Measurements from ENCODE around the gene AIG1. TPM values are rescaled to one million over a fixed set of nuclear protein-coding genes. Genes with fewer than 3 reads are reported as not detected.

The AIG1 gene
- total and polyA plus RNA-seq, 2 experiments from 2014 or later: 92.8 to 102 TPM

DNA sequence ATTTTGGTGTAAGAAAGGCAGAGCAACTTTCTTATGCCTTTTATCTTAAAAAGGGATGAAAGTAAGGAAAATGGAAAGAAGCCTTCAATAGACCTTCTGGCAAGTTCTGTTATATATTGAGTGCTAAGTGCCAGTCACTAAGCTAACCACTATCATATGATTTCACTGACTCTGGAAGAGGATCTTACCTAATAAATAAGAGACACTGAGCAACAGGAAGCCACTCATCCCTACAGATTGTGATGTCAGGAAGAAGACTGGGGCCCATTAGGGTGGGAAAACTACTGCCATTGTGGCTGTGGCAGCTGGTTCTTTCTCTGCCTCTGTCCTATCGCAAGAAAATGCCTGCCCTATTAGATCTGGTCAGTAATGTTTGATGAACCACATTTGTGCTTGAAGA is 89.6 kb downstream of the AIG1 start:
- no peak for DNase-seq (ENCODE audit: low spot score)
- no peak overlapping the region for H3K27ac ChIP-seq
- TF ChIP-seq EZH2phosphoT487 (IDR thresholded peaks at IDR 0.05; ENCODE audit: low read depth, severe bottlenecking, unreplicated experiment) (no peak), EZH2 (IDR thresholded peaks at IDR 0.05; ENCODE audit: borderline replicate concordance) (no peak)
- TF ChIP-seq, protein P1, sequence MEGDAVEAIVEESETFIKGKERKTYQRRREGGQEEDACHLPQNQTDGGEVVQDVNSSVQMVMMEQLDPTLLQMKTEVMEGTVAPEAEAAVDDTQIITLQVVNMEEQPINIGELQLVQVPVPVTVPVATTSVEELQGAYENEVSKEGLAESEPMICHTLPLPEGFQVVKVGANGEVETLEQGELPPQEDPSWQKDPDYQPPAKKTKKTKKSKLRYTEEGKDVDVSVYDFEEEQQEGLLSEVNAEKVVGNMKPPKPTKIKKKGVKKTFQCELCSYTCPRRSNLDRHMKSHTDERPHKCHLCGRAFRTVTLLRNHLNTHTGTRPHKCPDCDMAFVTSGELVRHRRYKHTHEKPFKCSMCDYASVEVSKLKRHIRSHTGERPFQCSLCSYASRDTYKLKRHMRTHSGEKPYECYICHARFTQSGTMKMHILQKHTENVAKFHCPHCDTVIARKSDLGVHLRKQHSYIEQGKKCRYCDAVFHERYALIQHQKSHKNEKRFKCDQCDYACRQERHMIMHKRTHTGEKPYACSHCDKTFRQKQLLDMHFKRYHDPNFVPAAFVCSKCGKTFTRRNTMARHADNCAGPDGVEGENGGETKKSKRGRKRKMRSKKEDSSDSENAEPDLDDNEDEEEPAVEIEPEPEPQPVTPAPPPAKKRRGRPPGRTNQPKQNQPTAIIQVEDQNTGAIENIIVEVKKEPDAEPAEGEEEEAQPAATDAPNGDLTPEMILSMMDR (IDR thresholded peaks at IDR 0.05; ENCODE audit: poor library complexity): no peak
- H3K9me3 ChIP-seq (ENCODE audit: low read depth): no peaks in the 10 kb centered on the region
- no peaks in the 10 kb centered on the region for H3K36me3 ChIP-seq (replicated peaks; ENCODE audit: insufficient read depth, low read depth)
- 87% methylated on average over 1 of the region's 1 CpG for WGBS (ENCODE audit: low lambda C conversion rate, missing lambda C conversion rate)
- no peaks in the 10 kb centered on the region for H3K27me3 ChIP-seq
- no peaks in the 10 kb centered on the region for H3K4me1 ChIP-seq (ENCODE audit: insufficient read depth)
- H3K9me2 ChIP-seq (replicated peaks; ENCODE audit: insufficient read depth): no peaks in the 10 kb centered on the region
- no peak overlapping the region for H3K4me3 ChIP-seq
- H3K79me2 ChIP-seq: no peaks in the 10 kb centered on the region
- no peak overlapping the region for H3K4me2 ChIP-seq
- no peak overlapping the region for H2AFZ ChIP-seq
- H4K20me1 ChIP-seq (ENCODE audit: insufficient read depth, poor library complexity, severe bottlenecking): no peaks in the 10 kb centered on the region

DNA sequence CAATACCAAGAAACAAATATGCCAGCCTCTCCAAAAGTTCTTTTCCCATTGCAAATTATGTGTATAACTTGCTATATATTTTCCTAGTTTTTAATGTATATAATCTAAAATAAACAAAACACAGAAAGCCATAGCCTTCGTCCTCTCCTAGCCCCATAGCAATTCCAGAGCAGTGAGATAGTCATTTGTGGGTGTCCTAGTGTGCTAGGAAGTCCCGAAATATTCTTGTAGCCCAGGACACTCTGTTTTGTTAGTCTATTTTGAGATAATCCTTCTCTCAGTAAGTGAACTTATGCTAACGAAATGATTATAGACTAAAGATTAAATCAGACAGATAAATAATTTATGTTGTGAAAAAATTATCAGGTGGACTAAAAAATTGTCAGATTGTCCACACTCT is 90.7 kb downstream of the AIG1 start:
- 87% methylated on average over 3 of the region's 3 CpGs for WGBS (ENCODE audit: low lambda C conversion rate, missing lambda C conversion rate)
- Histone ChIP-seq H3K36me3 (replicated peaks; ENCODE audit: insufficient read depth, low read depth) (no peaks in the 10 kb centered on the region), H4K20me1 (ENCODE audit: insufficient read depth, poor library complexity, severe bottlenecking) (no peaks in the 10 kb centered on the region), H3K27ac (no peak overlapping the region), H3K27me3 (no peaks in the 10 kb centered on the region), H3K9me2 (replicated peaks; ENCODE audit: insufficient read depth) (no peaks in the 10 kb centered on the region), H3K4me2 (no peak overlapping the region), H3K79me2 (no peaks in the 10 kb centered on the region), H3K4me1 (ENCODE audit: insufficient read depth) (no peaks in the 10 kb centered on the region), H3K4me3 (no peak overlapping the region), H3K9me3 (ENCODE audit: low read depth) (no peaks in the 10 kb centered on the region), H2AFZ (no peak overlapping the region)
- no peak for TF ChIP-seq EZH2 (IDR thresholded peaks at IDR 0.05; ENCODE audit: borderline replicate concordance)
- TF ChIP-seq, protein P1 (IDR thresholded peaks at IDR 0.05; ENCODE audit: poor library complexity): no peak
- TF ChIP-seq EZH2phosphoT487 (IDR thresholded peaks at IDR 0.05; ENCODE audit: low read depth, severe bottlenecking, unreplicated experiment): no peak
- DNase-seq (ENCODE audit: low spot score): no peak

DNA sequence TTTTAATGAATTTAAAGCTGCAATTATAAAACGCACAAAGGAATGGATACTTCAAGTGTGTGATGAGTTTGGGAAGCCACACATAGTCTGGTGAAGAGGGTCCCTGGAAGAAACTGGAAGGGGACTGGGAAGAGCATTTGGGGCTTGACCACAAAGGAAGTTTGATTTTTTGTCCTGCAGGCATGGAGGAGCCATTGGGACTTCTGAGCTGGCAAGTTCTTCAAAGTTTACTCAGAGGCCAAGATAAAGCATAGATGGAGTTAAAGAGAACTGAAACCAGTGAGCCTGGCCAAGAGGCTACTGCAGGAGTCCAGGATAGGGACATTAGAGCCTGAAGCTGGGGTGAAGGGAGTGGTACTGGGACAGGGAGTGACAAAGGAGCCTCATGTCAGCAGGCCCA is 95.0 kb downstream of the AIG1 start:
- H3K4me3 ChIP-seq: no peak overlapping the region
- WGBS (ENCODE audit: low lambda C conversion rate, missing lambda C conversion rate): 100% methylated on average over 1 of the region's 1 CpG
- no peaks in the 10 kb centered on the region for H3K4me1 ChIP-seq (ENCODE audit: insufficient read depth)

More for the DNA sequence above, 95.0 kb downstream of the AIG1 start:
- no peak overlapping the region for H3K27ac ChIP-seq
- H3K36me3 ChIP-seq (replicated peaks; ENCODE audit: insufficient read depth, low read depth): no peaks in the 10 kb centered on the region
- no peaks in the 10 kb centered on the region for H3K27me3 ChIP-seq
- H2AFZ ChIP-seq: no peak overlapping the region
- H3K79me2 ChIP-seq: no peaks in the 10 kb centered on the region
- no peaks in the 10 kb centered on the region for H3K9me3 ChIP-seq (ENCODE audit: low read depth)
- no peak for DNase-seq (ENCODE audit: low spot score)
- no peaks in the 10 kb centered on the region for H3K9me2 ChIP-seq (replicated peaks; ENCODE audit: insufficient read depth)
- H3K4me2 ChIP-seq: no peak overlapping the region
- H4K20me1 ChIP-seq (ENCODE audit: insufficient read depth, poor library complexity, severe bottlenecking): no peaks in the 10 kb centered on the region
- TF ChIP-seq, protein P1 (IDR thresholded peaks at IDR 0.05; ENCODE audit: poor library complexity): no peak
- TF ChIP-seq EZH2phosphoT487 (IDR thresholded peaks at IDR 0.05; ENCODE audit: low read depth, severe bottlenecking, unreplicated experiment) (no peak), EZH2 (IDR thresholded peaks at IDR 0.05; ENCODE audit: borderline replicate concordance) (no peak)

Data from hepatocyte (in vitro differentiated cells).